T-helper 2 cell (primary cell): Measurements from ENCODE around the gene ZDHHC14.
"Not testable (repeated sequence)": the region's sequence is repeated elsewhere in the genome, so short reads cannot be mapped to it uniquely, and the experiment has no call there.

Experiments
- DNase-seq, 5 experiments: peaks; one replicate each; pipeline versions ENCODE4 v3.0.0 to v3.0.0-alpha.2; 2012 to 2022

ZDHHC14 gene

DNA sequence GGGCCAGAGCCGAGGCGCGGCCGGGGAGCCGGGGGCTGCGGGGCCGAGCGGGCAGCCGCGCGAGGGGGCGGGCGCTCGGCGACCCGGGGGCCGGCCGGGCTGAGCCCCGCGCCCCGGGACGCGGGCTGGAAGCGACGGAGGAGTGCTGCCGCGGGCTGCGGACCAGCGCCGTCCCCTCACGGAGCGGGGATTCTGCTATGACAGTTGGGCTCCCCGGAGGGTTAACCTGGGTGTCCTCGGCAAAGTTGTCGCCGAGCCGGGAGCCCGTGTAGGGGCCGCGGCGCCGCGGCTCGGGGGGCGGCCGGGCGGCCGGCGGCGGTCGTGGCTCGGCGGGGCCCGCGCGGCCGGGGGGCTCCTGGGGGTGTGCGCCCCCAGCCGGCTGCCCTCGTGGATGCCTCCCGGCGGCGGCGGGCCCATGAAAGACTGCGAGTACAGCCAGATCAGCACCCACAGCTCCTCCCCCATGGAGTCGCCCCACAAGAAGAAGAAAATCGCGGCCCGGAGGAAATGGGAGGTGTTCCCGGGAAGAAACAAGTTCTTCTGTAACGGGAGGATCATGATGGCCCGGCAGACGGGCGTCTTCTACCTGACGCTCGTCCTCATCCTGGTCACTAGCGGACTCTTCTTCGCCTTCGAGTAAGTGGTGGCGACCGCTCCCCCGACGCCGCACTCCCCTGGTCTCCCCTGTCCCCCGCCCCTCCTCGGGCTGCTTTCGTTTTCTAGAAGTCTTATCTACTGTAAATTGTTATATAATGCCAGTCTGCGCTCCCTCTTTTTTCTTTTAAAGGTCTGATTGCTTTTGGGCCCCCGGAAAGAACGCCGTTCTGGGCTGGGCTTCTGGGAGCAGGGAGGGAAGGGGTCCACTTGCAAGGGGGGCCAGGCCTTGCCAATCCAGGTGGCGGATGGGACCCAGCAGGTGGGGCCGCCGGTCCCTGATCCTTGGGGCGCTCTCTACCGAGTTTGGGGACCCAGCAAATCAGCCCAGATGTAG lies 936 bp downstream of the ZDHHC14 start:
- DNase-seq: peak; percentile 33 to 63 (median 46)

DNA sequence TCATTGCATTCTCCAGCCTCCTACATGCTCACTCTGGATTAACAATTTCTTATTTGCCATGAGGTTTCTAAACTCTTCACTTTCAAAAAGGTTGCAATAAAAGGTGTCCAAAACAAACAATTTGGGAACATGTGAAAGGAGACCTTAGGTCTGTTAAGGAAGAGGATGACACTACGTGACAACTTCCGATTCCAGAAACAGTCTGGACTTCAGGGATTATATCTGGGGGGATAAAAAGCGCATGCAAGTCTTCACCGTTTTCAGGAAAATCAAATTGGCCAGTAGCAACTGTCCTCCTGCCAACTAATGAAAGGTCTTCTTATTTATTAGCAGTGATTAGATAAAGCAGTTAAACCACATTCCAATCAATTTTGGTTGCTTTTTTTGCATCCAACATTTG lies 1.8 kb downstream of the ZDHHC14 start:
- DNase-seq: no peak

DNA sequence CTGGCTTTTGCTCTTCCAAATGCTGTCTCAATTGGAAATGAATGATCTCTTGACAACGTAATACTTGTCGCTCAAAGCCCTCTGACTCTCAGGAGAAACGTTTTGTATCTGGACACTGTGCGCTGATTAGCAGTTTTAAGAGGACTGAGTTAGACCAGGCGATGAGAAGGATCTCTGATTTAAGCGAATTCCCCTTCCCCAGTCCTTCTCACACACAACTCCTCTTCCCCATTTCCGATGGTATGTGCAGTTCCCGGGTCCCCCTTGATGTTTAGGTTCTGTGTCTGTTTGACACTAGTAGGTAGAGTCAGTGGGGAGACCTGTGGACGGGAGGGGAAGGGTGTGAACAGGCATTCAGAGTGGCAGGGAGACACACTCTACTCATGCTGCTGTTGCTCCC lies 2.5 kb downstream of the ZDHHC14 start:
- no peak for DNase-seq

GRCh38 chr6:157384962-157385361 lies 4.0 kb downstream of the ZDHHC14 start:
- not testable (repeated sequence) for DNase-seq

GRCh38 chr6:157385482-157385881 lies 4.5 kb downstream of the ZDHHC14 start:
- DNase-seq: peak in 1 of 5 experiments; percentile 30

GRCh38 chr6:157386023-157386422 lies 5.0 kb downstream of the ZDHHC14 start:
- no peak for DNase-seq

GRCh38 chr6:157386454-157386853 lies 5.5 kb downstream of the ZDHHC14 start:
- DNase-seq: no peak

DNA sequence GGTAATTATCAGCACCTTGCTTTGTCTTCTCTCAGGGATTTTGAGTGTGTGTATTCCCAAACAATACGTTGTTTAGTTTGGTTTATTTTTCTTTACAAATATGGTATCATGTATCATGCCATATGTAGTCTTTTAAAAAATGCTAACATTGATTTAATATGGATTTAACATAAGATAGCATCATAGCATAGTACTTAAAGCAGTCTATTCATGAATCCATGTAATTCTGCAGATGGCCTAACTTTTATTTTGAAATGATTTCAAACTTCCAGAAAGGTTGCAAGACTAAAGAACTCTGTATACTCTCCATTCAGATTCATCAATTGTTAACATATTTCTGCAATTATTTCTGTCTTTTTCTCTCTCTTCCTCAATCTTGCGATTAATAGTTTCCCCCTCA lies 7.9 kb downstream of the ZDHHC14 start:
- no peak for DNase-seq

GRCh38 chr6:157390273-157391060 lies 9.5 kb downstream of the ZDHHC14 start:
- DNase-seq: no peak

- DNase-seq: no peak
These were observed 12.1 kb downstream of the ZDHHC14 start for GRCh38 chr6:157392927-157393668.

- no peak for DNase-seq
These were observed 12.8 kb downstream of the ZDHHC14 start for GRCh38 chr6:157393669-157394327.

GRCh38 chr6:157395199-157395598 lies 14.2 kb downstream of the ZDHHC14 start:
- DNase-seq: not testable (repeated sequence)

GRCh38 chr6:157396026-157396425 lies 15.0 kb downstream of the ZDHHC14 start:
- no peak for DNase-seq

DNA sequence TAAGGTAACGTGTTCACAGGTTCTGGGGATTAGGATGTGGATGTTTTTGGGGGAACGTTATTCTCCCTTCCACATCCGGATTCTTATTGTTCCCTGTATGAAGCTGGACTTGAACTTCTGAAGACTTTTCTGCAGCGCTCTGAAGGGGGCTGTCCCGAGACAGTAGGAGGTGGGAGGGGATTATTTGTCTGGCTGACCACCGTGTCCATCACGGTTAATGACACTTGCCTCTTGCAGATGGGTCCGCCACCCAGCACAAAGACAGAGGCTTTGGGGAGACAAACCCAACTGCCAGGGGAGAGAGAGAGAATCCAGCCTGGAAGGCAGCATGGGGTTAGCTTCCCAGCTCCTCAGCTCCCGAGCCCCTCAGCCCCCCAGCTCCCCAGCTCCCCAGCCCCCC lies 16.7 kb downstream of the ZDHHC14 start:
- no peak for DNase-seq

DNA sequence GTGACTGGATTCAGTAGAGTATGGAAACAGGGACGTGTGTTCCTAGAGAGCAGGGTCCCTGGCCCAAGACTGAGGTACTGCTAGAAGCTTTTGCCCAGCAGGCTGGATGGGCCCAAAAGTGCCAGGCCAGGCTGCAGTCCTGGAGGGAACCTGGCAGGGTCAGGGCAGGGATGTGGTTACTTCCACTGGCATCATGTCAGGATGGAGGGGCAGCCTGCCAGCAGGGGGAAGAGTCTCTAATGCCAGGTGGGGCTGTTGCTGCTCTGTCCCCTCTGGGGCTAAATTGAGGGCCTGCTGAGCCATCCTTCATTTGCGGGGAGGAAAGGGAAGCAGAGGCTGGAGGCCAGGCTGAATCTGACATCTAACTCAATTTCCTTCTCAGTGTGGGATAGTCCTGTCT lies 17.2 kb downstream of the ZDHHC14 start:
- DNase-seq: no peak

DNA sequence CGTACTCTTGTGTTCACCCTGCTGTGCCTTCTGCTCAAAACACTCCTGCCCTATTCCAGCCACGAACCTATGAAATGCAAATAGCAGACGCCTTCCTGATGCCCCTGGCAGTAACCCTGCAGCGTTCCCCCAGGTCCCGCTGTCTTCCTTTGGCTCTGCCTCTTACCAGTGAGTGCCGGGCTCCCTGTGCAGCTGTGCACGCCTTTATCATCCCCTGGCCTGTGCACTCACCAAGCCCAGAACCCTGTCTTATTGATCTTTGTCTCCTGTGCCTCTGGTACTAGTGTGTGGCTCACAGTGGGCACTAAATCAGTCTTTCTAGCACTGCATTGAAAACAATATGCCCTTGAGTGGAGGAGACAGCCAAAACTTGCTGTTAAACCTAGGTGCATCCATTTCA lies 19.7 kb downstream of the ZDHHC14 start:
- no peak for DNase-seq

- DNase-seq: no peak
These were observed 20.8 kb downstream of the ZDHHC14 start for GRCh38 chr6:157401734-157402338.

GRCh38 chr6:157402996-157403685 lies 22.2 kb downstream of the ZDHHC14 start:
- no peak for DNase-seq

GRCh38 chr6:157403686-157404051 lies 22.7 kb downstream of the ZDHHC14 start:
- DNase-seq: no peak

- no peak for DNase-seq
These were observed 25.0 kb downstream of the ZDHHC14 start for GRCh38 chr6:157405986-157406385.

- DNase-seq: no peak
These were observed 25.7 kb downstream of the ZDHHC14 start for GRCh38 chr6:157406661-157407060.
